GM18868 (cell line): ENCODE results near the gene TXLNG.

Source experiments
- ATAC-seq: cut with Tn5 transposase; IDR thresholded peaks from one replicate; pipeline ENCODE4 v1.9.1; 2021; ENCODE audit warnings: mild to moderate bottlenecking, moderate library complexity; ENCODE audit not compliant: unreplicated experiment

The TXLNG gene

GRCh38 chrX:16870862-16871815 is 84.9 kb downstream of the TXLNG start:
- ATAC-seq = no peak

- no peak for ATAC-seq
Measured at GRCh38 chrX:16873106-16873505, 86.8 kb downstream of the TXLNG start.

GRCh38 chrX:16874458-16875095 is 88.3 kb downstream of the TXLNG start:
- no peak for ATAC-seq

GRCh38 chrX:16876696-16877095 is 90.4 kb downstream of the TXLNG start:
- no peak for ATAC-seq

GRCh38 chrX:16882169-16882568 is 95.9 kb downstream of the TXLNG start:
- ATAC-seq = peak; percentile 58

GRCh38 chrX:16882702-16883486 is 96.6 kb downstream of the TXLNG start:
- peak; percentile 76 for ATAC-seq

- ATAC-seq = no peak
Measured at GRCh38 chrX:16883487-16883804, 97.2 kb downstream of the TXLNG start.

GRCh38 chrX:16885628-16886027 is 99.4 kb downstream of the TXLNG start:
- no peak for ATAC-seq

- peak; percentile 89 for ATAC-seq
Measured at GRCh38 chrX:16892504-16893362, 106.5 kb downstream of the TXLNG start.
